Fibroblast of villous mesenchyme (primary cell): Measurements from ENCODE around the gene FAM114A1. TPM values are rescaled to one million over a fixed set of nuclear protein-coding genes. Genes with fewer than 3 reads are reported as not detected.

Experiments used
- DNase-seq: peaks from one replicate; pipeline ENCODE4 v3.0.0-alpha.2; 2010; ENCODE audit warnings: low read depth
- H3K4me3 ChIP-seq: 2 replicates; pipeline ENCODE4 v1.5.1; 2011; ENCODE audit warnings: low read depth, mild to moderate bottlenecking, low read length
- CTCF ChIP-seq: IDR thresholded peaks from 2 replicates; pipeline ENCODE4 v1.5.1; 2012; ENCODE audit warnings: low read depth, mild to moderate bottlenecking, low read length; ENCODE audit not compliant: insufficient read depth
- total RNA-seq: library from RNA; depleted of rRNA; stranded (reverse); fragments of >200 nt; gene quantifications from 2 replicates; pipeline ENCODE4 v1.2.3, GENCODE V29; 2012

FAM114A1 gene
- total RNA-seq = 426 and 471 TPM in 2 replicates

DNA sequence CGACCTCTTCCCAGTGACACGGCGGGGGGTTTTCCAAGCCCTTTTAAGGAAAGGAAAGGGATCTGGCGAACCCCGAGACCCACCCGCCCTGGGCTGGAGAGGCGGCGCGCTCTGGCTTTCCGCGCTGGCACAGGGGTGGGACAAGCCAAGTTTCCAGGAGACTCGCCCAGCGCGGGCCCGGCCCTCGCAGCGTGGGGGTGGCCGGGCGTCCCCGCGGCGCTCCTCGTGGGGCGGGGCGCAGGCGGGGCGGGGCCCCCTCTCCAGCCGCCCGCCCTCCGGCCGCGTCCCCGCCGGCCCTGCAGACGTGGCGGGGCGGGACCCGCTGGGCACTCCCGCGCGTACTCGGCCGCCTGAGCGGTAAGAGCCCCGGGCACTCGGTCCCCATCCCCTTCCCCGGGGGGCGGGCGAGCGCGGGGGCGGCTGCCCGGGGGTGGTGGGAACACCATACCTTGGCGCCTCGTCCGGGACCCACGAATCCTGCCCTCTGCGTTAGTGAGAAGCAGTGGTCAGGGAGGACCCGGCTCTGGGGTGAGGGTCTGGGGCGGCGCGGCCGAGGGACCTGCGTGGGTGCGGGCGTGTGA lies at the start of gene FAM114A1:
Gene FAM114A1 (plus strand): TSS at position 329 of the 581 bp plus-strand sequence. CDS start 10,273 bp downstream, outside the sequence.
- TF ChIP-seq CTCF = no peak
- H3K4me3 ChIP-seq = peak within 1 kb of the TSS; percentile 95
- DNase-seq = peak; percentile 84

DNA sequence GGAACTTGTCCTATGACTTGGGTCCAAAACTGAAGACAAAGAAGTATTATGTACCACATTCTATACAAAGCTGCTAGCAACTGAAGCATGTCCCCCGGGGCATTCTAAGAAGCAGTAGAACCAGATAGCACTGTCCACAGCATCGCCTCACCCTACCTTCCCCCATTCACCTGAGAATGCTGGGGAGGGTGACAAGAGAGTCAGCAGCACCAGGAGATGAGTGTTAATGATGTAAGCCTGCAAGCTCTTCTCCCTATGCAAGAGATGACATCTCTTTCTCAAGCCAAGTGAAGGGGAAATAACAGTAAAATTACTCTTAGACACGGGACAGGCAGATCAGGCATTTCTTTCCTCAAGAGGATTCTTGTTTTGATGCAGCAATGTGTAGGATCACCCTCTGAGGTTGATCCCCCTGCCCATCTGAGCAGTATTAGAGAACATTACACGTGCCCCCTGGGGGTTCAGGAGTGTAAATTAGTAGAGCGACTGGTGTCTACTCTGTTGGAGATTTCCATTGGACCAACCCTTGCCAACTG lies 49.1 kb upstream of the FAM114A1 start:
- H3K4me3 ChIP-seq = no peak overlapping the region
- no peak for TF ChIP-seq CTCF
- no peak for DNase-seq

DNA sequence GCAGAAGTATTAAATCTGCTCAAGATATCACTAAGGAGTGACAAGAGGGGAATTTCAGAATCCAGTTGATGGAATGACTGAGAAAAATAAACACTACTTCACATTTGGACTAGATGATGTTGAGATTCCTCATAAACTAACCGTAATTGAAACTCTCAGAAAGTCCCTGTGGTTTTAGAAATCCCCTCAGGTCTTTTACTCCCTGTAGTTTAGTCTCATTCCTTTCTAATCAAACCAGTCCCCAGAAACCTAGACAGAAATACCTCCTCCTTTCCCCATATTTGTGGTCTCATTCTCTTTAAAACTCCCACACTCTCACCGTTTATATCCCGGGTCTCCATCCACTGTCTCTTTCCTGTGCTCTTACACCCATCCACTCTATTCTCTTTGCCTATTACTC lies 48.0 kb upstream of the FAM114A1 start:
- H3K4me3 ChIP-seq = no peak overlapping the region
- TF ChIP-seq CTCF = no peak
- no peak for DNase-seq

DNA sequence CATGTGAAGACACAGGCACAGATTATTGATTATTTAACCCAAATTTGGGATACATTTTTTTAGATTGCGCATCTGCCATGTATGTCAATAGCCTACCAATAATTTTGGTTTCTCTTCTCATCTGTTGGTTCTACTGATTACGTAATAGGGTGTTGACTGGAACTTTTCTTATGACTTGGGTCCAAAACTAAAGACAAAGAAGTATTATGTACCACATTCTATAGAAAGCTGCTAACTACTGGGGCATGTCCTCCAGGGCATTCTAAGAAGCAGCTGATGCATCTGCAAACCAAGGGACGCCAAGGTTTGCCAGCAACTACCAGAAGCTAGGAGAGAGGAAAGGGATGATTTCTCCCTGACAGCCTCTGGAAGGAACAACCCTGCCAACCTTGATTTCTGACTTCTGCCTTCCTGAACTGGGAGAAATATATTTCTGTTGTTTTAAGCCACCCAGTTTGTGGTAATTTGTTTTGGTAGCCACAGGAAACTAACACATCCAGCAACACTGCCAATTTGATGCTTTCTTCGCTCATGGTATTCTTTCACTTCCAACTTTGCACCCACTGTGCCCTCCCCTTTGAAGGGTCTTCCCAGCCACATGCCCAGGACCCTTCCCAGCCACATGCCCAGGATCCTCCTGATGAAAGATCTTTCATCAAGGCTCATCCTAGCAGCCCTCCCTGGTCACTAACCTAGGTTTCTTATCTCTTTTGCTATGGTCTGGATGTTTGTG lies 47.1 kb upstream of the FAM114A1 start:
- H3K4me3 ChIP-seq = no peak overlapping the region
- DNase-seq = no peak
- no peak for TF ChIP-seq CTCF

DNA sequence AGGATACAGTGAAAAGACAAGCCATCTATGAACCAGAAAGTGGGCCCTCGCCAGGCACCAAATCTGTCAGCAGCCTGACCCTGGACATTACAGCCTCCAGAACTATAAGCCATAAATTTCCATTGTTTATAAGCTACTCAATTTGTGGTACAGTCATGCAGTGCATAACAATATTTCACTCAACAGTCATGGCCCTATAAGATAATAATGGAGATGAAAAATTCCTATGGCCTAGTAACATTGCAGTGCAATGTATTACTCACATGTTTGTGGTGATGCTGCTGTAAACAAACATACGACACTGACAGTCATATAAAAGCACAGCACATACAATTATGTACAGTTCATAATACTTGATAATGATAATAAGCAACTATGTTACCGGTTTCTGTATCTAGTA lies 45.9 kb upstream of the FAM114A1 start:
- no peak for TF ChIP-seq CTCF
- no peak overlapping the region for H3K4me3 ChIP-seq
- peak; percentile 42 for DNase-seq

DNA sequence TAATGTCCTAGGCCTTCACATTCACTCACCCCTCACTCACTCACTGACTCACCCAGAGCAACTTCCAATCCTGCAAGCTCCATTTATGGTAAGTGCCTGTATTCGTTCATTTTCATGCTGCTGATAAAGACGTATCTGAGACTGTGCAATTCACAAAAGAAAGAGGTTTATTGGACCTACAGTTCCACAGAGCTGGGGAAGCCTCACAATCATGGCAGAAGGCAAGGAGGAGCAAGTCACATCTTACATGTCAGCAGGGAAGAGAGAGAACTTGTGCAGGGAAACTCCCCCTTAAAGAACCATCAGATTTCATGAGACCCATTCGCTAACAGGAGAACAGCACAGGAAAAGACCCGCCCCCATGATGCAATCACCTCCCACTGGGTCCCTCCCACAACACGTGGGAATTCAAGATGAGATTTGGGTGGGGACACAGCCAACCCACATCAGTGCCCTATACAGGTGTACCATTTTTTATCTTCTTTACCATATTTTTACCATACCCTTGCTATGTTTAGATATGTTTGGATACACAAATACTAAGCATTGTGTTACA lies 44.8 kb upstream of the FAM114A1 start:
- TF ChIP-seq CTCF = no peak
- no peak for DNase-seq
- H3K4me3 ChIP-seq = no peak overlapping the region
